Breast epithelium (tissue), 4 donors: Measurements from ENCODE around the gene LRRC61. TPM values are rescaled to one million over a fixed set of nuclear protein-coding genes. Genes with fewer than 3 reads are reported as not detected.
"Not testable (repeated sequence)": the region's sequence is repeated elsewhere in the genome, so short reads cannot be mapped to it uniquely, and the experiment has no call there.

ENCODE experiments used
- DNase-seq, 2 donors: peaks; one replicate each; pipeline ENCODE4 v3.0.0-alpha.2; 2019; ENCODE audit warnings: low spot score in 2 of 2
- H3K27ac ChIP-seq, 2 donors: fragments of 200-600 bp; sonication (generic) in 1 of 2; one replicate each; pipeline ENCODE4 v1.5.1; 2016 to 2019; ENCODE audit warnings: mild to moderate bottlenecking in 1 of 2
- H3K27me3 ChIP-seq, 2 donors: fragments of 200-600 bp; sonication (generic) in 1 of 2; one replicate each; pipeline versions ENCODE4 v1.5.1 to v1.6.0; 2017 to 2019; ENCODE audit warnings: control low read depth in 1 of 2, mild to moderate bottlenecking in 1 of 2
- H3K36me3 ChIP-seq: fragments of 200-600 bp; one replicate; pipeline ENCODE4 v1.5.1; 2019
- H3K4me1 ChIP-seq, 2 donors: fragments of 200-600 bp; sonication (generic); one replicate each; pipeline ENCODE4 v1.5.1; 2016 to 2019; ENCODE audit warnings: control low read depth in 1 of 2
- H3K4me3 ChIP-seq, 3 donors: fragments of 200-600 bp; sonication (generic); 1 replicate in 2 of 3; 2 replicates in 1 of 3; pipeline ENCODE4 v1.5.1; 2016 to 2019; ENCODE audit warnings: mild to moderate bottlenecking in 3 of 3, moderate library complexity in 2 of 3
- H3K9me3 ChIP-seq, 2 donors: fragments of 200-600 bp; sonication (generic) in 1 of 2; one replicate each; pipeline ENCODE4 v1.5.1; 2016 to 2019; ENCODE audit warnings: control low read depth in 1 of 2
- CTCF ChIP-seq, 3 donors: fragments of 450-650 bp; IDR thresholded peaks; one replicate each; pipeline ENCODE4 v1.5.1; 2016 to 2017; ENCODE audit warnings: antibody characterized with exemption in 3 of 3, mild to moderate bottlenecking in 3 of 3, moderate library complexity in 3 of 3
- POLR2A ChIP-seq: fragments of 450-650 bp; IDR thresholded peaks from one replicate; pipeline ENCODE4 v1.6.1; 2016; ENCODE audit warnings: antibody characterized with exemption, mild to moderate bottlenecking, moderate library complexity
- POLR2AphosphoS5 ChIP-seq, 3 donors: sonication (generic); formaldehyde crosslinking; IDR thresholded peaks; one replicate each; pipeline ENCODE4 v1.6.1; 2017; ENCODE audit warnings: antibody characterized with exemption in 3 of 3
- intact Hi-C: fragments of 100-400 bp; cut with DNase I; formaldehyde crosslinking; loops from one replicate; pipeline ENCODE4 v1.15.1; 2023; ENCODE audit warnings: low total_unique reads
- total RNA-seq, 3 donors: library from RNA; depleted of rRNA; stranded (reverse); fragments of >200 nt; gene quantifications; one replicate each; pipeline ENCODE4 v1.1.0, GENCODE V29; 2016

Gene LRRC61
- total RNA-seq, 3 donors from 2014 or later: 8.0 to 23.4 (median 15.4) TPM

GRCh38 chr7:150306377-150306776 is 16.8 kb upstream of the LRRC61 start:
- DNase-seq, H3K9me3 ChIP-seq, H3K27me3 ChIP-seq, H3K27ac ChIP-seq, intact Hi-C loops, H3K4me3 ChIP-seq, H3K4me1 ChIP-seq, H3K36me3 ChIP-seq: not testable (repeated sequence)

GRCh38 chr7:150307129-150307528 is 16.0 kb upstream of the LRRC61 start:
- no peak for TF ChIP-seq POLR2AphosphoS5 (IDR thresholded peaks at IDR 0.05)
- TF ChIP-seq POLR2A: no peak
- TF ChIP-seq CTCF (IDR thresholded peaks at IDR 0.05): no peak
- no peak for DNase-seq
- Histone ChIP-seq H3K27ac (no peak overlapping the region), H3K4me3 (no peak overlapping the region), H3K36me3 (no peaks in the 10 kb centered on the region), H3K9me3 (no peaks in the 10 kb centered on the region), H3K4me1 (no peaks in the 10 kb centered on the region), H3K27me3 (no peaks in the 10 kb centered on the region)
- intact Hi-C loops: no loop called here

- no peaks in the 10 kb centered on the region for H3K36me3 ChIP-seq
- no peak overlapping the region for H3K27ac ChIP-seq
- H3K4me1 ChIP-seq: no peaks in the 10 kb centered on the region
- H3K9me3 ChIP-seq: no peaks in the 10 kb centered on the region
- TF ChIP-seq CTCF (IDR thresholded peaks at IDR 0.05) (no peak), POLR2A (no peak), POLR2AphosphoS5 (IDR thresholded peaks at IDR 0.05) (no peak)
- DNase-seq: no peak
- intact Hi-C loops: no loop called here
- no peak overlapping the region for H3K4me3 ChIP-seq
- no peaks in the 10 kb centered on the region for H3K27me3 ChIP-seq
Measured at GRCh38 chr7:150307904-150308303, 15.3 kb upstream of the LRRC61 start.

- Histone ChIP-seq H3K27ac (no peak overlapping the region), H3K4me1 (no peaks in the 10 kb centered on the region), H3K4me3 (no peak overlapping the region), H3K27me3 (no peaks in the 10 kb centered on the region), H3K36me3 (no peaks in the 10 kb centered on the region), H3K9me3 (no peaks in the 10 kb centered on the region)
- DNase-seq: no peak
- intact Hi-C loops: no loop called here
- TF ChIP-seq POLR2AphosphoS5 (IDR thresholded peaks at IDR 0.05) (no peak), CTCF (IDR thresholded peaks at IDR 0.05) (no peak), POLR2A (no peak)
Measured at GRCh38 chr7:150308575-150308974, 14.6 kb upstream of the LRRC61 start.

- H3K27me3 ChIP-seq: no peaks in the 10 kb centered on the region
- H3K4me3 ChIP-seq: no peak overlapping the region
- H3K9me3 ChIP-seq: no peaks in the 10 kb centered on the region
- no peaks in the 10 kb centered on the region for H3K36me3 ChIP-seq
- H3K27ac ChIP-seq: no peak overlapping the region
- no peak for DNase-seq
- no peaks in the 10 kb centered on the region for H3K4me1 ChIP-seq
- intact Hi-C loops: no loop called here
- TF ChIP-seq POLR2AphosphoS5 (IDR thresholded peaks at IDR 0.05) (no peak), CTCF (IDR thresholded peaks at IDR 0.05) (no peak), POLR2A (no peak)
Measured at GRCh38 chr7:150311146-150311545, 12.0 kb upstream of the LRRC61 start.

- H3K27ac ChIP-seq: no peak overlapping the region
- no peak overlapping the region for H3K4me3 ChIP-seq
- no peaks in the 10 kb centered on the region for H3K36me3 ChIP-seq
- no peaks in the 10 kb centered on the region for H3K4me1 ChIP-seq
- no peak for DNase-seq
- intact Hi-C loops: no loop called here
- no peaks in the 10 kb centered on the region for H3K9me3 ChIP-seq
- TF ChIP-seq POLR2A (no peak), POLR2AphosphoS5 (IDR thresholded peaks at IDR 0.05) (no peak), CTCF (IDR thresholded peaks at IDR 0.05) (no peak)
- H3K27me3 ChIP-seq: no peaks in the 10 kb centered on the region
Measured at GRCh38 chr7:150311711-150312110, 11.4 kb upstream of the LRRC61 start.

- H3K4me1 ChIP-seq, H3K27me3 ChIP-seq, H3K36me3 ChIP-seq, H3K27ac ChIP-seq, intact Hi-C loops, H3K9me3 ChIP-seq, H3K4me3 ChIP-seq, DNase-seq: not testable (repeated sequence)
Measured at GRCh38 chr7:150312649-150313366, 10.3 kb upstream of the LRRC61 start.
